Adrenal gland (tissue), 5 donors: ENCODE data around the gene TTC34.

Experiments
- CTCF ChIP-seq, 6 experiments: fragments of 450-650 bp in 4 of 6; fragments of 200-600 bp in 2 of 6; sonication (generic) in 1 of 6; IDR thresholded peaks; 1 replicate in 5 of 6; 2 replicates in 1 of 6; pipeline versions ENCODE4 v1.5.1 to v1.8.0; 2016 to 2021; ENCODE audit warnings: antibody characterized with exemption in 6 of 6, mild to moderate bottlenecking in 2 of 6, moderate library complexity in 1 of 6
- POLR2A ChIP-seq, 2 donors: fragments of 450-650 bp; IDR thresholded peaks; one replicate each; pipeline ENCODE4 v1.6.1; 2017; ENCODE audit warnings: antibody characterized with exemption in 2 of 2, mild to moderate bottlenecking in 2 of 2, moderate library complexity in 1 of 2
- donor health status: DM: no; HTN: no; CAD: no.

- TF ChIP-seq CTCF (IDR thresholded peaks at IDR 0.05) (no peak), POLR2A (IDR thresholded peaks at IDR 0.05) (no peak)
Measured at GRCh38 chr1:2602311-2602835, 199.1 kb downstream of the TTC34 start.
